GM21737 (cell line): ENCODE data around the gene PRLR.

Experiments used
- ATAC-seq: cut with Tn5 transposase; IDR thresholded peaks from one replicate; pipeline ENCODE4 v1.9.1; 2021; ENCODE audit warnings: mild to moderate bottlenecking, moderate library complexity; ENCODE audit not compliant: unreplicated experiment

Gene PRLR

DNA sequence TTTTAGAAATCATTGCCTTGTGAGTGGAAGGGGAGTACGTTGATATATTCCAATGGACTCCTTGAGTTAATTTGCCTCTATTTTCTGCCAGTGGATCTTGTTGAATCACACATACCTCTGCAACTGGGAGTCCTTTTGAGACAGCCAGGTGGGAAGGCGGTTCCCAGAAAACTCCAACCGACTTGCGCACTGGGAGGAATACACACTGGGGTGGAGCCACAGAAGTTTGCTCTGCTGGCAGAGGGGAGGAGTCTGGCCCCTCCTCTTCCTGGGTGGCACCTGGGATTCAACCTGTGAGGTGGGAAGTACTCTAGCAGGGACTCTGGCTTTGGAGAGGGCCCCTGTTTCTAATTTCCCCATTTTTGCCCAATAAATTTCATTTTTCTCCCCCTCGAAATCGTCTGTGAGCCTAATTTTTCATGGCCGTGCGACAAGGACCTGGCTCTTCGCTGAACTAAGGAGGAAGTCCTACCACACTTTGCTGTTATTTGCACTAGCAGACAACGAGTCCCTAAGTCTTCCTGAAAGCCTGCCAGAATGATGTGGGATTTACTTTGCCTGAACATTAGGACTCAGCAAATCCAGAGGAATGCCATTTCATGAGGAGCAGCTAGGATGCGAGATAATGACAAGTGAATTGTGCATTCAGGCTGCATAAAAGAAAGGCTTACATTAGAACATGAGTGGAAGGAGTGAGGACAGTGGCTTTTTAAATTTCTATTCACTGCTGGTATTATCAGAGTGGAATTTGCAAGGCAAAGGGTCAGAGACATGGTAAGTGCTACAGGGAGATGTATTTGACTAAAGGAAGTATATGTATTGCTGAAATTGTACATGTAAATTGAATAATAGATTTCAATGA, 67.2 kb downstream of the PRLR start:
- ATAC-seq = no peak

DNA sequence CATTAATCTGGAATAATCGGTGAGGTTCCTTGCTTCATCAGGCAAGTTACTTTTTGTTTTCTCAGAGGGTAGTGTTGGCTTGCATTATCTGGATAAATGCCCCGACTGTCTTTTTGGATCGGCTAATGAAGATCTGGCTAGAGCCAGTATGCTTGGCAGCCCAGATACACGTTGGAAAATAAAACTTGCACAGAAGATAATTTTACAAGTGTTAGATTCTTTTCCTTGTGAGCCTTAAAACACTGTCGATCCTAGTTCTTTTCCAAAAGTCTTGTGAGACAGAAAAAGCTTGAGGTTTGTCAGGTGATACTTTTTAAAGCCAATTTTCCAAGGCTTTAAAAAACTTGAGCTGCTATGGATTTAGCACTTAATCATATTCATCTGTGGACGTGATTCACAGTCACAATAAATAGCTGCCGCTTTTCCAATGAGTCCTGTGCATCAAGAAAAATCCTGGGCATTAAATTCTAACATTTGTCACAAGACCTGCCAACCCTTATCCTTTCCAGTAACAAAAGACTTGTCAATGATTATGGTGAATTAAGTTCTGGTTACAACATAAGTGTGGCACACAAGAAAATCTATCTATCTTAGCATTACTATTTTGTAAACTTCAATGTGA, 68.5 kb downstream of the PRLR start:
- no peak for ATAC-seq

DNA sequence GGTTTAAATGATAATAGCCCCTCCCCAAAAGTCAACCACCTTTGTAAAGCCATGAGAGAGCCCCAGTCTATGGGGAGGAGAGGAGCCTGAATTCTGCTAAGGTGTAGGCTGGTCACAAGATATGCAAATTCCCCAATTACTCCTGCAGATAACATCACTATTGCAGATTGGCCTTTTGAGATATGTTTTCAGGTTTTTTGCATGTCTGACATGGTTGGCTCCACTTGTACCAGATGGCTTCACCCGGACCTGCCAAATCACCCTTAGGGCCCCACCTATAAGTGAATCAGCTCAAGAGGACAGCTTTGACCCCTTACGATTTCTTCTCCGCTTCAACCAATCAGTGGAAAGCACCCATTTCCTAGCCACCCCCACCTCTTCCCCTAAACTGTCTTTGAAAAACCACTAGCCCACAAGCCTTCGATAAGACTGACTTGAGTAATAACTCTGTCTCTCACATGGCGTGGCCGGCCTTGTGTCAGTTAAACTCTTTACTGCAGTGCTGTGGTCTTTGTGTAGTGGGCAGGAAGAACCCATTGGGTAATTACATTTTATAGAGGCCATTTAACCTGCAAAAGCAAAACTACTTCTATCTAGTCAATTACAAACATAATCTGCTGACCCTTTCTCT, 69.7 kb downstream of the PRLR start:
- ATAC-seq = no peak

DNA sequence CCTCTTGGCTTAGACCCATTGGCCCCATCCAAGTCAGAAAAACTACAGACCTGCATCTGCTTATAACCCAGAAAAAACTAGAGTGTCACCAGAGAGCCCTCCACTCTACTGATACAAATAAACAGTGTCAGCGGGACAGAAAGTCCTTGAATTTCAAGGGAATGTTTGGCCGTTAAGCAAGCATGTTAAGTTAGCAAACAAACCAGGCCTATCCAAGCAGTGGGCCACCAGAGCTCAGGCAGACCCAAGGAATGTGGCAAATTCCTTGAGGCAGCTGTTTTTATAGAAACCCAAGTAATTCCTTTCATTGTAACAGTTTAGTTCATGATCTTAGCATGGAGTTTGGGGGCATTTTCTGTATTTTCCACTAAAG, 70.9 kb downstream of the PRLR start:
- no peak for ATAC-seq

DNA sequence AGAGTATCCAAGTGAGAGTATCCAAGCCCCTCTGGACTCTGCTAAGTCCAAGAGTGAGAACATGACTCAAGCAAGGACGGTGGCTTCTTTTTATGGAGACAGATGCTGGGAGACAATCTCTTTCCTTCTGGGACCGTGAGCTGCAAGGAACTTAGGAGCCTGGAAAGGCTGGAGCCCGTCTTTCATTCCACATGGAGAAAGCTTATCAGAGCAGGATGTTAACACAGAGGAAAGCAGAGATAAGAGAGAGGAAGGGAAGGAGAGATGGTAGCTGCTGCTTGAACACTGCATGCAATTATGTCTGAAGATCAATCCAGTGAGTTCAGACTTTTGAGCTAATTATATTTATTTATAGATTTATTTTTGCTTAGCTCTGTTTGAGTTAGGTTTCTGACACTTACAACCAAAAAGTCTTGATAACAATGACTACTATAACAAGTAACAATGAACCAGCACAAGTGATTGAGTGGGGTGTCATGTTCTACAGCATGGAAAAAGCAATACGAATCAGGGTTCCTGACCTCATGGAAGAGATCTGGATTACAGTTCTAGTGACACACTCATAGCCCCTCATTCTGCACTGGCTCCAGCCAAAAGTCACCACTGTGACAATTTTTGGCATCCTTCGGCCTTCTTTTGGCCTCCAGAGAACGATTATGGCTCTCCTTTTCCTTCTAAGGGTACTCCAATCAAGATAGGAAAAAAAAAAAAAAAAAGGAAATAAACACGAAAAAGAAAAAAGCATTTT, 71.5 kb downstream of the PRLR start:
- no peak for ATAC-seq

DNA sequence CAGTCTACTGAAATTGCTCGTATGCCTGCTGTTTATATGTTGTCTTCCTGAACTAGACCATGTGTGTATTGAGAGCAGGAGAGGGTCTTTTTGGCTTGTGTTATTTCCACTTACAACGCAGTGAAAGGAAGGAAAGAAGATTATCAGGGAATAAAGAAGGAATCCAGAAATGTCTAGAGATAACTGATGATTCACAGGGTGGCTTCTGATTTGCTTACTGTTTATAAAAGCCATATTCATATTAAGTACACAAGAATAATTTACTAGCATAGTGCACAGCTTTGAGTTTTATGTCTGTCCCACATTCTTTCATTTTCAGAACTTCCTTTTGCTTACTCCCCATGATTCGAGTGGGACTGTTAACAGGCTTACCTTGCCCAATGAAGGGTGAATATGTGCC, 72.1 kb downstream of the PRLR start:
- ATAC-seq = no peak

DNA sequence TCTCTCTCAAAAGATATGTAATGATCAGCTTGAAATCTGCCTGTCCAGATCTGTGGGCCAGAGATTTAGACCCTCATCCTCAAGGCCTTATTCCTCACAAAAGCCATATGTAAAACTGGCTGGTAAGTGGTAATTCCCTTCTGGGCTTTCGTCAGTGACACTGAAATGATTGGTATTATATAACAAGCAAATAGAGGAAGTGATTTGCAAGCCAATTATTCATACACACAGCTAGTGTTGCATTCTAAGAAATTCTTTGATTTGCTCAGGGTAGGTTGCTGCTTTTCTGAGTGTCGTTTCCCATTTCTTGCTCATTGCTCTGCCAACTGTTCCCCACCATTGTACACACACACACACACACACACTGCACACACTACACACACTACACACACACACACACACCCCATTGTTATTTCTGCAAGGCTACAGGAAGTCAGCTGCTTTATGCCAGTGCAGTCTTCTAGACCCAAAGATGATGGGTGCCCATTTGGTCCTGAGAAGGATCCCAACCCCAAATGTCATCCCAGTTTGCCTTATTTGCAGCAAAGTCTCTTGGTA, 76.8 kb downstream of the PRLR start:
- no peak for ATAC-seq

DNA sequence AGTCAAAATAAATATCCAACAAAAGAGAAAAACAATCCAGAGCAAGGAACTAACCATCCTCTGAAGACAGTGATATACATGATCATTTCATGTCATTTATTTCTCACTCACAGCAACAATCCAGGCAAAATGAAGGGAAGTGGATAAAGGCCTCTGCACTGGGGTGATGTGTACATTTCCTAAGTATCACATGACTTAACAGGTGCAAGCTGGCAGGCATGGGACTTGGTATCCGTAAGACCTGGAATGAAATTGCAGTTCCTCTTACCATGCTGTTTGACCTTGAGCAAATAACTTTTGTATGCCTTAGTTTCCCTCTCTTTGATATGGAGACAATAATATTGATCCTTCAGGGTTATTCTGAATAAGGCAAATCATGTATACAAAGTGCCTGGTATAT, 77.6 kb downstream of the PRLR start:
- no peak for ATAC-seq

DNA sequence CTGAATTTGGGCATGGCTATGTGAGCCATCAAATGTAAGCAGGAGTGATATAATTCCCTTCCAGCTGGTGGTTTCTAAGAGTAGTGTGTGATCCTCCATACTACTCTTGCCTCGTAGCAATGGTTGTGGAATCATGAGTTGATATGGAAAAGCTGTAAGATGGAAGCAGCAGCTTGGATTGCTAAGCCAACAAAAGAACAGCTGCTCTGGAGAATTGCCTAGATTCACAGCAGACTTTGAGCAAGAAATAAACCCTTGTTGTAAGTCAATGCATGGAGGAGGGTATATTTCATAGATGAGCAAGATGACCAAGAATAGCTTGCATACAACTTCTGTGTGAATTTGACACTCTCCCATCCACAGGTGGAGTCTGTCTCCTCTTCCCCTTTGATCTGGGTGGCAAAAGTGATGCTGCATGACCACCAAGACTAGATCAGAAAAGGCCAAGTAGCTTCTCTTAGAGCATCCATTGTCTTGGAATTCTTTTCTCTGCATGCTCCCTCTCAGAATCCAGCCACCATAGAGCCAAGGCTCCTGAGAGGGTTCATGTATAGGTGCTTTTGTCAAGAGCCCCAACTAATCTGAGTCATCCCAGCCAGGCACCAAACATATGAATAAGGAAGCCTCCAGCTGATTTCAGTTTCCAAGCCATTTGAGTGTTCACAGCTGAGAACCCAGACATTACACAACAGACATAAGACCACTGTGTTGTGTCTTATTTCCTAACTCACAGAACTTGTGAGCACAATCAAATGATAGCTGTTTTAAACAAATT, 79.0 kb downstream of the PRLR start:
- no peak for ATAC-seq

DNA sequence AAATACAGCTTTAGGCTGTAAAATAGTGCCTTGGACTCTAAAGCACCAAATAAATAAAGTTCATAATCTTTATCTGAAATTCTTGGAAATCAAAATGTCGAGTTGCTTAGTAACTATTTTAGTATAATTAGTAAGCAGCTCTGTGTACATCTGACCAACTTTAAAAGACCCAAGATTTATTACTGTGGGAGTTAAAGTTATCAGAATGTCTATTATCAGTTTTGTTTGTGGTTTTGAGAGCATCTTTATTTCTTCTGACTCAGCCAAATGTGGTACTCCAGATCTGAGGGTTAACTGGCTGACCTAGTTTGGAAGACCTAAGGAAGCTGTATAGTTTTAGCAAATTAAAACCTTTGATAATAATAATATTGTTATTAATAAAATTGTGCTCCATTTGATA, 81.2 kb downstream of the PRLR start:
- no peak for ATAC-seq

DNA sequence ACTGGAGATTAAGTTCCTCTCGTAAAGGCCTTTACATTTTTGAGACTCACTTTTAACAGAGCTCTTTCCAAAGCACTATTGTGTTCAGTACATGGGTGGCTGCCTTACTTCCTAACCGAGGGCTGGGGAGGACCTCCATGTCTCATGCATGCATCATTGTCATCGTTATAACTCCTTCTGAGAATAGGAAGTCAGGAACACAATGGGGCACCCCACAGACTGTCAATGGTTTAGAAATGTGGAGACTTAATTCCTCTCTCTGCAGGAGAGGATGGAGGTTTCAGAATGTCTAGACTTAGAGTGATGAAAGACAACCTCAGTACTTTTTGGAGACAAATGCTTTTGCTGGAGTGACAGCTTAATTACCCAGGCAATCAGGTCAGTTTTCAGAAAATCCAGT, 83.9 kb downstream of the PRLR start:
- no peak for ATAC-seq

DNA sequence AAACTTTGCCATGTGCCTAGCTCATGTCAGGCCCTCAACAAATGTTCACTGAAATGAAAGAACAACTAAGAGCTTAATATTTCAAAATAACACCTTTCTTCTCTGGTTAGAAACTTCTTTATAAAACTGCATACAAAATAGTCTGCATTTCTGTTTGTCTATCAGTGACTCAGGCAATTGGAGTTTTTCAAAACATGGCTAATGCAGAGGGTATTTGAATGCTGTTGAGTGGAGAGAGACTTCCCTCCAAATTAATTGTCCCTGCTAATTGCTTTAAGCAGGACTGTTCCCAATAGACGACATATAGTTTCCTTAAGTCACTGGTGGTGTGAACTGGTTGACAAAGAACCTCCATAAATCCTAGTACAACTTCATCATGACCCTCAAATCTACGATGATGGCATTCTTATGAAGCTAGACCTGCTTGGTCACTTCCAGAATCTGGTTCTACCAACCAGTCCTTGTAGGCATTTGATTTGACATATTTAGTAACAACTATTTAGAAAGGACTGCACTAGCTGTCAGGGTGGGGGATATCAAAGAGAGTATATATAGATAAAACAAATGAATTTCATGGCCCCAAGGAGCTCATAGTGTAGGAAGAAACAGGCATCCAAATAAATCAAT, 84.5 kb downstream of the PRLR start:
- ATAC-seq = no peak

DNA sequence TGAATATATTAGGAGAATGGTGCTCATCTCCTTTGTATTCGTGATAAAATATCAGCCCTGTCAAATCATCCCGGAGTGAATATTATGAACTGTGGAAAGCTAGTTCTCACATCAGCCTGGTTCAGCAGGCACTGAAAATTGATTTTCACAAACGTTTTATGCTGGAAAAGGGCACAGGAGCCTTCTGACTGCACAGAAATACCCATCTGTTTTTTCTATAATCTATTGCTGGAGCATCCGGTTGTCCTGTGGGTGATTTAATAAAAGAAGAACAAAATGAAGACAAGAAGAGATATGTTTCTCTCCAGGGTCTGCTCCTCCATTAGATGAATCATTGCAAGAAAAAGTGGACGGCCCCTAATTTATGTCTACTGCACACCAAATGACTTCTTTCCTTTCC, 85.3 kb downstream of the PRLR start:
- ATAC-seq = no peak

DNA sequence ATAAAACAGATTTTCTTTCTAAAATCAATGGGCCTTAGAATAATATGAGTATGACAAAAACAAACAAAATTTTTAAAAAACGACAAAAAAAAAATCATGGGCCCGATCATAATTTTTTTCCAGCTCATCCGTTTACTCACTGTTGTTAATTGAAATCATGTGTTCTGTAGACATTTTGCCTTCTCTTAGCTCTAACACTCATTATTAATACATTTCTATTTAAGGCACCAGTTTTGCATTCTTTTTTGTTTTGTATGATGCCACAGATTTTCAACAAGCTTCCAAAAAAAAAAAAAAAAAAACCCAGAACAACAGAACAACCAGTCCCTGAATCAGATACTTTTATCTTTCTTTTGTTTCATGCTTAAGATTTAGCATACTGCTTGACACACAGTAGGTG, 86.4 kb downstream of the PRLR start:
- ATAC-seq = no peak

DNA sequence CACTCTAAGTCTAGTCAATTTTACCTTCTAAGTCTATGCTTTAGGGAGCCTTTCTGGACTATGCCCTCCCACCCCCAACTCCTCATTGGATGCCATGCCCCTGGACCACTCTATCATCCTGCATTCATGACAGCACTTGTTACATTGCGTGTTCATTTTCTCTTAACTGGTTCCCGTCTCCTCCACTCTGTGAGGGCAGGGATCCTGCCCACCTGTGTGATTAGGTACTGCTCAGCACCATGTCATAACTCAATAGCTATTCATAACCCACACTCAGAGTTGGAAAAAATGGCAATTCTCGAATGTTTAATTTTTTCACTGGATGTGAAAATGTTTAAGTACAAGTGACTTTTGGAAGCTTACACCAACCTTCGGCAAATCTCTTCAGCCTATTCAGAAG, 88.5 kb downstream of the PRLR start:
- no peak for ATAC-seq

DNA sequence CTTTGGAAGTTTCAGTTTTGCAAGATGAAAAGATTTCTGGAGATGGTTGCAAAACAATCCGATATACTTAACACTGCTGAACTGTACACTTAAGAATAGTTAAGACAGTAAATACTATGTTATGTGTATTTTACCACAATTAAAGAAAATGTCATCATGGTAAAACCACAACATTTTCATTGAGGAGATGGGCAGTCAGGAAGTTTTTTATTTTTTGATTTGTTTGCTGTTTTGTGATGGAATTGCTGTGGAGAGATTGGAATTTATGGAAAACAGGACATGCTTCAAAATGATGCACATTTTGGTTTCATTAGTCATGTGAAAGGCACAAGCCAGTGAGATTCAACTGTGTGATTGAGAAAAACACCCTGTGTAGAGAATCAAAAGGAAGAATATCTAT, 92.1 kb downstream of the PRLR start:
- no peak for ATAC-seq

DNA sequence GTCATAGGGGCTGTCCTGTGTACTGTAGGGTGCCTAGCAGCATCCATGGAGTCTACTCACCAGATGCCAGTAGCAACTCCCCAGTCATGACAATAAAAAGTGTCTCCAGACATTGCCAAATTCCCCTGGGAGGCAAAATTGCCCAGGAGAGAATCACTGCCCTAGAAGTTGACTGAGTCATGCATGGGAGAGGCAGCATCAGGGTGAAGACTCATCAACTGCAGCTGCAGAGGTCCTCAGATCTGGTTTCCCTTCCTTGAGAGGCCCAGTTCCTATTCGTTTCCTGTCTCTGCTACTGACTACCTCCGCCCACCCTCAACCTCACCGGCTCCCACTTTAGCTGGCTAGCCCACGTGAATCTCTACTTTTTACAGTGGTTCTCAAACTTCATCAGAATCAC, 93.9 kb downstream of the PRLR start:
- no peak for ATAC-seq

DNA sequence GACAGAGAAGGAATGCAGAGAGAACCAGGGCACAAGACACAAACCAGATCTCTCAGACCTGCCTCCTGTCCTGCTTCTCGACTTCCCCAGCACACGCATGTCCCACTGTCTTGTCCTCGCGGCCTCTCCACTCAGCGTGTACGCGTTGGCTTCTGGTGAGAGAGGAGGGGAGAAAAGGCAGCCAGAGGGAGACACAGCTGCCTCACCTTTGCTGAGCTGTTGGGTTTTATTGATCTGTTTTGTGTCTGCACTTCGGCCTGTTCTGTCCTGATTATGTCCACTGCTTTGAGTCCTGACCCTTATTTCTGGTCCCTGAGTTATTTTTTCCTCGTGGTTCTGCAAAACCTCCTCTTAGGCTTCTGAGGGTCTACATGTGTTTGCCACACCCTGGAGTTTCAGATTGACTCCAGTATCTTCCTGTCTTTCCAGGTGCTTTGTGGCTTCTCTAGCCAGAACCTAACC, 95.0 kb downstream of the PRLR start:
- ATAC-seq = no peak

DNA sequence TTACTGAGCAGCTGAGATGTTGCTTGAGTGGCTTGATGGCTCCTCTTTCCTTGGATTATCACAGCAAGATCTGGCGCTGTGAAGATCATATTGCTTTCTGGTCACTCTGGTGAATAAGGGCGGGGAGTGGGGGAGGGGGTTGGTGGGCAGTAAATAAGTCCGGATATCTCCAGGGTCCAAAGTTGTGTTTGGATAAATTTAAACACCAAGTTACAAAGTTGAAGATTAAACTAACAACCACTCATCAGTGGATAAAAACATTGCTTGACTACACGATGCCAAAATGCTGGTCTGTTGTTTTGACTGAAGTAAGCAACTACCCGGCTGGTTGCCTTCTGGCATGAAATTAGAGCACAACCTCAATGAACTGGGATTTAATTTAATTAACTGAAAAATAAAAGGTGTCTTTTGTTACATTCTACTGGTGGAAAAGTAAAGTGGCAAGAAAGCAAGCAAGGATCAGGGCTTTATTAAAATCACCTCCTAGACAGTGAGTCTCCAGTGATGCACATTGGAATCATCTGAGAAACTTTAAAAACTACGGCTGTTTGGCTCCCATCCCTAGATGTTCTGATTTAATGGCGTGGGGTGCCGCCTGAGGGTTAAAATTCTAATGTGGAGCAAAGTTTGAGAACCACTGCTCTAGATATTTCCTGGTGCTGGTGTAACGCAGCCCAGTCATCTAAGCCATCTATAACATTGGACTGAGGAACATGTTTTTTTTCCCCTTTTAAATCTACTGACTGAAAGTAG, 95.8 kb downstream of the PRLR start:
- ATAC-seq = no peak
